Endodermal cell (in vitro differentiated cells): Measurements from ENCODE around the gene FSHB. TPM values are rescaled to one million over a fixed set of nuclear protein-coding genes. Genes with fewer than 3 reads are reported as not detected.

Source experiments
- DNase-seq: peaks from one replicate; pipeline ENCODE4 v3.0.0-alpha.2; 2017
- H3K27ac ChIP-seq: 2 replicates; pipeline ENCODE4 v1.5.1; 2013; ENCODE audit warnings: mild to moderate bottlenecking, low read depth, low read length, moderate library complexity
- H3K27me3 ChIP-seq: 2 replicates; pipeline ENCODE4 v1.6.1; 2013; ENCODE audit warnings: mild to moderate bottlenecking, low read length, moderate library complexity; ENCODE audit not compliant: insufficient read depth, control insufficient read depth, poor library complexity, severe bottlenecking
- H3K36me3 ChIP-seq: 2 replicates; pipeline ENCODE4 v1.7.0; 2013; ENCODE audit warnings: mild to moderate bottlenecking, low read length, moderate library complexity; ENCODE audit not compliant: control insufficient read depth, insufficient read depth
- H3K4me1 ChIP-seq: one replicate; pipeline ENCODE4 v1.7.0; 2013; ENCODE audit warnings: low read length; ENCODE audit not compliant: control insufficient read depth, insufficient read depth
- H3K4me3 ChIP-seq: 2 replicates; pipeline ENCODE4 v1.5.1; 2013; ENCODE audit warnings: mild to moderate bottlenecking, low read length, moderate library complexity
- H3K9ac ChIP-seq: 2 replicates; pipeline ENCODE4 v1.6.1; 2013; ENCODE audit warnings: mild to moderate bottlenecking, low read length, moderate library complexity; ENCODE audit not compliant: poor library complexity, severe bottlenecking; ENCODE audit errors: extremely low read depth
- H3K9me3 ChIP-seq: 2 replicates; pipeline ENCODE4 v1.6.1; 2013; ENCODE audit warnings: mild to moderate bottlenecking, low read length, moderate library complexity; ENCODE audit not compliant: control insufficient read depth
- H3K27ac Mint-ChIP-seq: 2 replicates; pipeline ENCODE4 v1.8.0; 2020; ENCODE audit warnings: mixed read lengths
- H3K27me3 Mint-ChIP-seq: 2 replicates; pipeline ENCODE4 v1.8.0; 2021; ENCODE audit warnings: mild to moderate bottlenecking, mixed read lengths; ENCODE audit not compliant: insufficient read depth
- H3K36me3 Mint-ChIP-seq: 2 replicates; pipeline ENCODE4 v1.8.0; 2020; ENCODE audit warnings: low read depth, mixed read lengths
- H3K4me1 Mint-ChIP-seq: 2 replicates; pipeline ENCODE4 v1.8.0; 2020; ENCODE audit warnings: mixed read lengths
- H3K4me3 Mint-ChIP-seq: 2 replicates; pipeline ENCODE4 v1.8.0; 2020; ENCODE audit warnings: mild to moderate bottlenecking, moderate library complexity, mixed read lengths
- H3K9me3 Mint-ChIP-seq: 2 replicates; pipeline ENCODE4 v1.8.0; 2020; ENCODE audit warnings: mild to moderate bottlenecking, mixed read lengths
- WGBS, 2 experiments: methylation state at CpG; one replicate each; pipeline versions ENCODE4 v1.1.5 to v1.1.7; 2013; ENCODE audit warnings: missing lambda C conversion rate in 2 of 2, mixed read lengths in 1 of 2; ENCODE audit not compliant: insufficient coverage in 1 of 2, insufficient read length in 1 of 2; 5-methylcytosine and 5-hydroxymethylcytosine counted together
- total RNA-seq, 2 donors: library from RNA; stranded (reverse); fragmentation: NEBNext Ultra II Directional in 1 of 2; extraction: Animal tissue kit (Norgen Biotek cat#: 25700) in 1 of 2; gene quantifications; 2 replicates in 1 of 2; 3 replicates in 1 of 2; pipeline ENCODE4 v1.2.1, GENCODE V29; 2021
- TF ChIP-seq, protein P1 (sequence below): fragments of 200-600 bp; sonication (generic); conservative IDR thresholded peaks from 2 replicates; pipeline ENCODE4 v1.5.0; 2021; ENCODE audit warnings: antibody characterized with exemption, mild to moderate bottlenecking

The FSHB gene
- total RNA-seq, 2 donors from 2014 or later, result not detected

DNA sequence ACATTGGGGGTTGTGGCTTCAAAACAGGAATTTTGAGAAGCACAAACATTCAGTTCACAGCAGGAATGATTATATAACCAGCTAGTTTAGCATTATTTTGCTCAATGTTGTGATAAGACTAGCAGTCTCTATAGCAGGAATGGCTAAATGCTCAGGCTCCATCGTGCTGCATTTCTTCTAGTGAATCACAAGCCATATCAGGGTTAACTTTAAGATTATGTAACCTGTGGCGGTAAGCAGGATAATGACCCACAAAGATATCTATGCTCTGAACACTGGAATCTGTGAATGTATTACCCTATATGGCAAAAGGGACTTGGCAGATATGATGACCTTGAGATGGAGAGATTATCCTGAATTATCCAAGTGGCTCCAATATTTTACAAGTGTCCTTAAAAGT, 14.8 kb downstream of the FSHB start:
- no peaks in the 10 kb centered on the region for H3K36me3 Mint-ChIP-seq
- H3K27ac Mint-ChIP-seq, result no peak overlapping the region
- WGBS, 2 experiments, result 84 to 88% methylated on average over 2 of the region's 2 CpGs

DNA sequence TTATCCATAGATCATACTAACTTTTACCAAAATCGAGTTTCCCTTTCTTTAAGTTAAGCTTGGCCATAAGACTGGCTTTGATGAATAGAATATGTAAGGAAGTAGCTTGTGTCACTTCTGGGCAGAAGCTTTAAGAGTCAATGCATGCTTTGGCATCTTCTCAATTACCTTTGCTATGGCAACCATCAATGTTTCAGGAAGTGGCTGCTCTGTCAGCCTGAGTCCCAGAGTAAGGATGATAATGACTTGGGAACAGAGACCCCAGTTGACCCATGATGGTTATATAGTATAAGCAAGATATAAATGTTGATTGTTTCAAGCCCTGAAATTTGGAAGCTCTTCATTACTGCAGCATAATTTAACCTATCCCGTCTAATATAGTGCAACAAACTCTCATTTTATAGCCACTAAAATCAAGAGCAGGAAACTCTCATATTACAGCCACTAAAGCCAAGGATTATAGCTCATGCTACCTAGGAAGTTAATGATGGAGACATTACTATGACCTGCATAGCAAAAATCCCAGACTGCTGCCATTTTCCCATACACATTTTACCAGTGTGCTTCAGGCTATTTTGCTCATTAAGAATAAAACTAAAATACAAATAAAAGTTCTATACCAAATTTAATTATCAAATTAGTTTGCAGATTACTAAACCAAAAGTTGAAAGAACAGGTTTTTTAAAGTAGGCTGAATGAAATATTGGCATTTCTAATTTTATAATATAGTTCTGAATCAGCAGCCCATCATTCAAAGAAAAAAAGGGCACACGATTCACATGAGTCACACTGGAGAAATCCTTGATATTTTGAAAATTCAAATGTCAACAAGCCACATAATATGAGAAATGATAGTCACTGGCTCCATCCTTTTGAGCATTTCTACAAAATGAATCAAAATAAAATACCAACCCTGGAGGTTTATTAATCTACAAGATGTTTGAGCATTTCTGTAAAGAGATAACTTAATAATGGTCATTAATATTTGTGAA, 23.8 kb downstream of the FSHB start:
- WGBS, 2 experiments, result 75 to 100% methylated on average over 1 to 3 of the region's 3 CpGs
- no peaks in the 10 kb centered on the region for H3K4me1 ChIP-seq
- Mint-ChIP-seq H3K9me3 (no peaks in the 10 kb centered on the region), H3K4me3 (no peak overlapping the region), H3K27me3 (peaks cover 39% of the 10 kb centered on the region), H3K4me1 (no peaks in the 10 kb centered on the region), H3K36me3 (no peaks in the 10 kb centered on the region), H3K27ac (no peak overlapping the region)
- H3K36me3 ChIP-seq, result no peaks in the 10 kb centered on the region
- DNase-seq, result no peak
- H3K4me3 ChIP-seq, result no peak overlapping the region
- TF ChIP-seq, protein P1, sequence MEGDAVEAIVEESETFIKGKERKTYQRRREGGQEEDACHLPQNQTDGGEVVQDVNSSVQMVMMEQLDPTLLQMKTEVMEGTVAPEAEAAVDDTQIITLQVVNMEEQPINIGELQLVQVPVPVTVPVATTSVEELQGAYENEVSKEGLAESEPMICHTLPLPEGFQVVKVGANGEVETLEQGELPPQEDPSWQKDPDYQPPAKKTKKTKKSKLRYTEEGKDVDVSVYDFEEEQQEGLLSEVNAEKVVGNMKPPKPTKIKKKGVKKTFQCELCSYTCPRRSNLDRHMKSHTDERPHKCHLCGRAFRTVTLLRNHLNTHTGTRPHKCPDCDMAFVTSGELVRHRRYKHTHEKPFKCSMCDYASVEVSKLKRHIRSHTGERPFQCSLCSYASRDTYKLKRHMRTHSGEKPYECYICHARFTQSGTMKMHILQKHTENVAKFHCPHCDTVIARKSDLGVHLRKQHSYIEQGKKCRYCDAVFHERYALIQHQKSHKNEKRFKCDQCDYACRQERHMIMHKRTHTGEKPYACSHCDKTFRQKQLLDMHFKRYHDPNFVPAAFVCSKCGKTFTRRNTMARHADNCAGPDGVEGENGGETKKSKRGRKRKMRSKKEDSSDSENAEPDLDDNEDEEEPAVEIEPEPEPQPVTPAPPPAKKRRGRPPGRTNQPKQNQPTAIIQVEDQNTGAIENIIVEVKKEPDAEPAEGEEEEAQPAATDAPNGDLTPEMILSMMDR, result no peak
- H3K9me3 ChIP-seq, result no peaks in the 10 kb centered on the region
- H3K9ac ChIP-seq, result no peak overlapping the region
- no peak overlapping the region for H3K27ac ChIP-seq
- H3K27me3 ChIP-seq, result peaks cover 20% of the 10 kb centered on the region

More for the DNA sequence above, 14.8 kb downstream of the FSHB start:
- Histone ChIP-seq H3K4me1 (no peaks in the 10 kb centered on the region), H3K9me3 (no peaks in the 10 kb centered on the region), H3K4me3 (no peak overlapping the region), H3K27me3 (peaks cover 84% of the 10 kb centered on the region), H3K9ac (no peak overlapping the region), H3K27ac (no peak overlapping the region), H3K36me3 (no peaks in the 10 kb centered on the region)
- Mint-ChIP-seq H3K9me3 (no peaks in the 10 kb centered on the region), H3K4me1 (no peaks in the 10 kb centered on the region), H3K27me3 (peaks cover 78% of the 10 kb centered on the region), H3K4me3 (no peak overlapping the region)
- no peak for DNase-seq
- TF ChIP-seq, protein P1, result no peak

DNA sequence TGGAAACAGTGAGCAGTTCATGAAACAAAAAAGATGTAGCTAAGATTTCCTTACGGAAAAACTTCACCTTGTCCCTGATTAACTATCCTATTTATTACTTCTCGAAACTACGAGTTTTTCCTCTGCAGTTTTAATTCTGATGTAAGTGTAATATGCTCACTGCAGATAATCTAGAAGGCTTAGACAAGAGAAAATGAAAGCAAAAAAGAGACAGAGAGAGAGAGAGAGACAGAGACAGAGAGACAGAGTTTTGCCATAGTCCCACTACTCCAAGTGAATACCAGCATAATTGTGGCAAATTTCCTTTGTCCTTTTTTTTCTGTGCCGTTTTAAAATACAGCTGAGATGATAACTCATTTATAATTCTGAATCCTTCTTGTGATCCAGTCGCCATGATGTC, 24.8 kb downstream of the FSHB start:
- no peaks in the 10 kb centered on the region for H3K9me3 Mint-ChIP-seq
- H3K27me3 ChIP-seq, result peaks cover 20% of the 10 kb centered on the region
- no peaks in the 10 kb centered on the region for H3K36me3 Mint-ChIP-seq
- no peak overlapping the region for H3K4me3 ChIP-seq
- no peaks in the 10 kb centered on the region for H3K9me3 ChIP-seq
- no peaks in the 10 kb centered on the region for H3K4me1 Mint-ChIP-seq
- H3K4me3 Mint-ChIP-seq, result no peak overlapping the region
- no peak for DNase-seq
- H3K9ac ChIP-seq, result no peak overlapping the region
- H3K27ac Mint-ChIP-seq, result no peak overlapping the region
- WGBS, 2 experiments, result 81 to 88% methylated on average over 1 to 5 of the region's 5 CpGs
- H3K27ac ChIP-seq, result no peak overlapping the region
- TF ChIP-seq, protein P1, result no peak
- H3K27me3 Mint-ChIP-seq, result peaks cover 38% of the 10 kb centered on the region
- H3K36me3 ChIP-seq, result no peaks in the 10 kb centered on the region
- H3K4me1 ChIP-seq, result no peaks in the 10 kb centered on the region
